Heart right ventricle (tissue), 16 donors: ENCODE measurements around the gene ZNF627. TPM values are rescaled to one million over a fixed set of nuclear protein-coding genes. Genes with fewer than 3 reads are reported as not detected.
A peak's percentile ranks its signal among the peaks of the same experiment; 100 is the strongest.

Experiments
- ATAC-seq, 8 donors: fragments of 200-7000 bp; cut with Tn5 transposase; one replicate each; pipeline ENCODE4 v1.9.1; 2020; ENCODE audit warnings: mild to moderate bottlenecking in 8 of 8, moderate library complexity in 8 of 8, moderate number of reproducible peaks in 1 of 8
- DNase-seq, 2 donors: peaks; one replicate each; pipeline ENCODE4 v3.0.0-alpha.2; 2020
- H3K27ac ChIP-seq, 10 donors: fragments of 200-600 bp; sonication (generic) in 2 of 10; one replicate each; pipeline versions ENCODE4 v1.5.0 to v1.8.0; 2020 to 2022; ENCODE audit warnings: mild to moderate bottlenecking in 3 of 10
- H3K27me3 ChIP-seq, 7 donors: fragments of 200-600 bp; one replicate each; pipeline ENCODE4 v1.8.0; 2021 to 2022; ENCODE audit warnings: mild to moderate bottlenecking in 2 of 7
- H3K36me3 ChIP-seq, 9 donors: fragments of 200-600 bp; sonication (generic) in 1 of 9; one replicate each; pipeline versions ENCODE4 v1.5.0 to v1.8.0; 2020 to 2022; ENCODE audit warnings: mild to moderate bottlenecking in 2 of 9
- H3K4me1 ChIP-seq, 9 donors: fragments of 200-600 bp; sonication (generic) in 1 of 9; one replicate each; pipeline versions ENCODE4 v1.5.0 to v1.8.0; 2020 to 2022; ENCODE audit warnings: mild to moderate bottlenecking in 4 of 9
- H3K4me3 ChIP-seq, 10 donors: fragments of 200-600 bp; sonication (generic) in 2 of 10; one replicate each; pipeline versions ENCODE4 v1.5.0 to v1.8.0; 2020 to 2022; ENCODE audit warnings: mild to moderate bottlenecking in 7 of 10, moderate library complexity in 2 of 10
- H3K9me3 ChIP-seq, 11 donors: fragments of 200-600 bp in 10 of 11; sonication (generic) in 2 of 11; one replicate each; pipeline versions ENCODE4 v1.5.0 to v1.8.0; 2013 to 2022; ENCODE audit warnings: mild to moderate bottlenecking in 2 of 11, control low read depth in 1 of 11, moderate library complexity in 1 of 11
- WGBS, 2 donors: extraction: QIAGEN DNeasy Blood & Tissue Kit; methylation state at CpG; one replicate each; pipeline ENCODE4 v1.1.7; 2013; ENCODE audit warnings: inconsistent platforms in 1 of 2; 5-methylcytosine and 5-hydroxymethylcytosine counted together
- intact Hi-C, 10 donors: fragments of 100-400 bp; cut with DNase I; formaldehyde crosslinking; loops; one replicate each; pipeline versions ENCODE4 v1.11.1 to v1.14.2; 2022
- polyA plus RNA-seq, 2 donors: library from polyadenylated mRNA; stranded (reverse); fragments of 200-250 nt; gene quantifications; one replicate each; pipeline ENCODE4 v1.2.3, GENCODE V29; 2013
- total RNA-seq, 10 donors: library from RNA; stranded (reverse); fragmentation: NEBNext Ultra II Directional in 3 of 10; extraction: Animal tissue kit (Norgen Biotek cat#: 25700) in 3 of 10; gene quantifications; one replicate each; pipeline versions ENCODE4 v1.2.1 to v1.2.4, GENCODE V29; 2021 to 2023
- TF ChIP-seq, protein P1 (sequence below), 9 donors: fragments of 200-600 bp; sonication (generic) in 2 of 9; IDR thresholded peaks; one replicate each; pipeline versions ENCODE4 v1.5.0 to v1.8.0; 2021 to 2022; ENCODE audit warnings: antibody characterized with exemption in 9 of 9, mild to moderate bottlenecking in 5 of 9, moderate library complexity in 1 of 9
- donor health status: Arrhythmogenic right ventricular cardiomyopathy.
- donor health status: ischemic (EF 13 %, LVEDD 7.1; RV severe dilation, severe dysfunction).
- donor health status: healthy with polysubstance abuse.
- donor health status: DM: no; HTN: yes; CAD: no.
- donor health status: DM: no; HTN: no; CAD: no.
- donor health status: ischemic (EF 25% LVEDD 6.9; RV normal size, moderate dysfunction).
- donor health status: ischemic (EF 25% LVEDD 5.7; RV mildly dilated, moderate dysfunction).
- donor health status: healthy.
- donor health status: DM: yes; HTN: yes; CAD: no.
- donor health status: Ischemic cardiomyopathy.
- donor health status: ischemic (EF 35%, LVEDD 5.7; RV mildly dilated, moderate dysfunction).
- donor health status: nonischemic (EF 11% LVEDD 7.7; RV severe dilation, severe dysfunction).
- donor health status: DM: yes; HTN: yes; CAD: no.
- donor health status: PGD.
- donor health status: ischemic (EF 29% LVEDD 5.4; RV normal size, mild dysfunction).
- donor health status: nonischemic (EF 23%, LVEDD 6.1; RV moderate dilation, normal function).

The ZNF627 gene
- total and polyA plus RNA-seq, 12 donors, result 3.6 to 9.8 (median 6.3) TPM

DNA sequence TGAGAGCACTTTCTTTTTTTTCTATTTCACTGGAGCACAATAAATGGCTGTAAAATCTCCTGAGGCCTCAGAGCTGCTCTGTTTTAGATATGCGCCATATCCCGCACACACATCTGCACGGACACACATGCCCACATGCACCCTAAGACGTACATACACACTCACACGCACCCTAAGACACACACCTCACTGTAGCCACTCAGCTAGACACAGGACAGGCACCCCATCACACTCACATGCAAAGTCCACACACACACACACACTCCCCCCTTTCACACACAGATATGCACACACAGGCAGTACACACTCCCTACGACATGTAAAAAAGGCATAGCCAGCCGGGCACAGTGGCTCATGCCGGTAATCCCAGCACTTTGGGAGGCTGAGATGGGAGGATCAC lies 47.0 kb upstream of the ZNF627 start:
- H3K27me3 ChIP-seq, result no peaks in the 10 kb centered on the region
- TF ChIP-seq, protein P1, sequence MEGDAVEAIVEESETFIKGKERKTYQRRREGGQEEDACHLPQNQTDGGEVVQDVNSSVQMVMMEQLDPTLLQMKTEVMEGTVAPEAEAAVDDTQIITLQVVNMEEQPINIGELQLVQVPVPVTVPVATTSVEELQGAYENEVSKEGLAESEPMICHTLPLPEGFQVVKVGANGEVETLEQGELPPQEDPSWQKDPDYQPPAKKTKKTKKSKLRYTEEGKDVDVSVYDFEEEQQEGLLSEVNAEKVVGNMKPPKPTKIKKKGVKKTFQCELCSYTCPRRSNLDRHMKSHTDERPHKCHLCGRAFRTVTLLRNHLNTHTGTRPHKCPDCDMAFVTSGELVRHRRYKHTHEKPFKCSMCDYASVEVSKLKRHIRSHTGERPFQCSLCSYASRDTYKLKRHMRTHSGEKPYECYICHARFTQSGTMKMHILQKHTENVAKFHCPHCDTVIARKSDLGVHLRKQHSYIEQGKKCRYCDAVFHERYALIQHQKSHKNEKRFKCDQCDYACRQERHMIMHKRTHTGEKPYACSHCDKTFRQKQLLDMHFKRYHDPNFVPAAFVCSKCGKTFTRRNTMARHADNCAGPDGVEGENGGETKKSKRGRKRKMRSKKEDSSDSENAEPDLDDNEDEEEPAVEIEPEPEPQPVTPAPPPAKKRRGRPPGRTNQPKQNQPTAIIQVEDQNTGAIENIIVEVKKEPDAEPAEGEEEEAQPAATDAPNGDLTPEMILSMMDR (IDR thresholded peaks at IDR 0.05), result no peak
- H3K4me3 ChIP-seq, result no peak overlapping the region
- no peaks in the 10 kb centered on the region for H3K9me3 ChIP-seq
- peaks cover 0 to 66% (median 18%) of the 10 kb centered on the region in 9 donors for H3K36me3 ChIP-seq
- intact Hi-C loops, result no loop called here
- ATAC-seq (no peak), DNase-seq (no peak)
- H3K4me1 ChIP-seq, result peaks cover 0 to 2% (median 0%) of the 10 kb centered on the region in 9 donors
- WGBS, 2 donors, result 89 to 93% methylated on average over 8 of the region's 8 CpGs
- H3K27ac ChIP-seq, result no peak overlapping the region

DNA sequence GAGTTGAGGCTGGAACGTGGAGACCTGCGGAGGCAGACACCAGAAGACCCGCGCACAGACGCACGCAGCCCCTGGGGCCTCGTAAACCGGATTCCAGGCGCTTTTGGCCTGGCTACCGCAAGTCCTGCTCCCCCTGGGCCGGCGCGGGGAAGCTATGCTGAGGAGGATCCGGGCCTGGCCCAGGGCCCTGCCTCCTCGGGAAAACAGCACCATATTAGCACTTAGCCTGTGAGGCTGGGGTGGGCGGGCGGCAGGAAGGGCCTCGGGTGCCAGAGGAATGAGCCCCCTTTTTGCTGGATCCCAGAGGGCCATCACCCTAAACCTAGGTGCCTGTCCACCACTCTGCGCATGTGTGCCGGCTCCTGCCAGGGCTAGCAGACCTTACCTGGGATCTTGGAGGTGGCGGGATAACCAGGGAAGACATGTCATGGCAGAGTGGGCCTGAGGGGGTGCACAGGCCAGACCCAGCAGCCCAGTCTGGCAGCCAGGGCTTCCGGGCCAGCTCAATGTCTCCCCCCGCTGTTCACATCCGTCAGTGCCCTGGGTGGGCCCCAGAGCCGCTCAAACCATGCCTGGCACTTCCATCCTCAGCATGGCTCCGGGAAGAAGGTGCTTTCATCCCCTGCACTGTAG lies 45.6 kb upstream of the ZNF627 start:
- no peak for DNase-seq
- H3K4me3 ChIP-seq, result no peak overlapping the region
- intact Hi-C loops, result no loop called here
- ATAC-seq, result peak in 7 of 8 donors; percentile 26 to 59 (median 41)
- 75 to 79% methylated on average over 26 of the region's 26 CpGs for WGBS, 2 donors
- H3K27me3 ChIP-seq, result no peaks in the 10 kb centered on the region
- no peaks in the 10 kb centered on the region for H3K9me3 ChIP-seq
- peaks cover 0 to 68% (median 18%) of the 10 kb centered on the region in 9 donors for H3K36me3 ChIP-seq
- TF ChIP-seq, protein P1 (IDR thresholded peaks at IDR 0.05), result peak in 7 of 9 donors; percentile 19 to 45 (median 34)
- H3K4me1 ChIP-seq, result peaks cover 0 to 12% (median 4%) of the 10 kb centered on the region in 9 donors
- H3K27ac ChIP-seq, result no peak overlapping the region

DNA sequence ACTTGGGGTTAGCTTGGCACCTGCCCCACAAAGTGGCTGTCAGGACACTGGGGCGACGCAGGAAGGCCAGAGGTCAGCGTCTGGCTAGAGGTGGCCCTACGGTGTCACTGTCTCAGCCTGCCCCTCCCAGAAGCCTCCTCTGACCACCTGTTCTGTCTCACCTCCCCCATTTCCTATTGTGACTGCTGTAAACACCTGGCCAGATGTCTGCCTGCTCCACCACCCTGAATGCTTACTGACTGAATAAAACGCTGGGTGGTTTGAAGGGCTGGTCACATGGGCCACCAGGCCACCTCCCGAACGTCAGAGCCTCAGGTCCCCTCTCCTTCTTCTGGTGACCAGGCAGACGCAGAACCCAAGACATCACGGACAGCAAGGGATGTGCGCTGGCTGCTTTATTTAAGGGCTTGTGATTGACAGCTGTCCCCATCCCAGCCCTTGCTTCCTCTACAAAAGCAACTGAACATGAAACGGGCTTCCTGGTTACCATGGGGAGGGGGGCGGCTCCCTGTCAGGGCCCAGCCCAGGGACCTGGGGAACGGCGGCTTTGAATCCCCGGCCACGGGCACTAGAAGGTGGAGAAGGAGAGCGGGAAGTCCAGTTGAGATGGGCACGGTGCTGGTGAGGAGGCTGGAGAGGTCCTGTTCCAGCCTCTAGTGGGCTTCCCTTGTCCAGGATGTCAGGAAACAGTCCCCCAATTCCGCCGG lies 44.5 kb upstream of the ZNF627 start:
- intact Hi-C loops, result no loop called here
- DNase-seq (no peak), ATAC-seq (no peak)
- Histone ChIP-seq H3K4me3 (no peak overlapping the region), H3K9me3 (no peaks in the 10 kb centered on the region), H3K27me3 (no peaks in the 10 kb centered on the region), H3K4me1 (peaks cover 0 to 23% (median 13%) of the 10 kb centered on the region in 9 donors), H3K36me3 (peaks cover 0 to 71% (median 18%) of the 10 kb centered on the region in 9 donors), H3K27ac (no peak overlapping the region)
- TF ChIP-seq, protein P1 (IDR thresholded peaks at IDR 0.05), result no peak
- 78 to 82% methylated on average over 20 of the region's 20 CpGs for WGBS, 2 donors

DNA sequence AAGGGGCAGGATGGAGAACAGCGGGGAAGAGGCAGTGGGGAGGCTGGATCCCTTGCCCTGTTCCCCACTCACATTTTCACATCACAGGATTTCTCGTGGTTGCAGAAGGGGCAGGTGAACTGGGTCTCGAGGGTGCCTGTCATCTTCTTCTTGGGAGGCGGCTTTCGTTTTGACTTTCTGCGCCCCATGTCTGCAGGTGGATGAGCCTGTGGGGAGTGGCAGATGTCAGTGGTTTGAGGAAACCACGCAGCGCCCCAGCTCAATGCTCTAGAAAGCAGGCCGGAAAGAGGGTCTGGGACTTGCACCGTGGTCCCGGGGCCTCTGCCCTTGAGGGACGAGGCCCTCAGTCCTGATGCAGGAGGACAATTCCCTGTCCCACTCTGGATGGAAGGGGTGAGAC lies 43.1 kb upstream of the ZNF627 start:
- Histone ChIP-seq H3K27me3 (no peaks in the 10 kb centered on the region), H3K27ac (no peak overlapping the region), H3K36me3 (peaks cover 0 to 59% (median 18%) of the 10 kb centered on the region in 9 donors), H3K4me1 (peaks cover 5 to 31% (median 22%) of the 10 kb centered on the region in 9 donors), H3K9me3 (no peaks in the 10 kb centered on the region), H3K4me3 (no peak overlapping the region)
- intact Hi-C loops, result no loop called here
- TF ChIP-seq, protein P1 (IDR thresholded peaks at IDR 0.05), result no peak
- WGBS, 2 donors, result 93 to 94% methylated on average over 12 of the region's 12 CpGs
- no peak for DNase-seq
- no peak for ATAC-seq
